Rectal smooth muscle tissue (tissue), 1 donor: ENCODE data around the gene MMP24.

ENCODE experiments used
- H3K27ac ChIP-seq: one replicate; pipeline ENCODE4 v1.7.0; 2013; ENCODE audit warnings: low read depth, low read length, inconsistent platforms
- H3K27me3 ChIP-seq: one replicate; pipeline ENCODE4 v1.7.0; 2013; ENCODE audit warnings: low read length; ENCODE audit not compliant: control insufficient read depth, insufficient read depth
- H3K36me3 ChIP-seq: one replicate; pipeline ENCODE4 v1.7.0; 2013; ENCODE audit warnings: low read length; ENCODE audit not compliant: control insufficient read depth, insufficient read depth
- H3K4me1 ChIP-seq: one replicate; pipeline ENCODE4 v1.7.0; 2013; ENCODE audit warnings: low read length; ENCODE audit not compliant: control insufficient read depth, insufficient read depth
- H3K4me3 ChIP-seq: one replicate; pipeline ENCODE4 v1.7.0; 2013; ENCODE audit warnings: low read length
- H3K9ac ChIP-seq: one replicate; pipeline ENCODE4 v1.7.0; 2013; ENCODE audit warnings: low read length

Gene MMP24

DNA sequence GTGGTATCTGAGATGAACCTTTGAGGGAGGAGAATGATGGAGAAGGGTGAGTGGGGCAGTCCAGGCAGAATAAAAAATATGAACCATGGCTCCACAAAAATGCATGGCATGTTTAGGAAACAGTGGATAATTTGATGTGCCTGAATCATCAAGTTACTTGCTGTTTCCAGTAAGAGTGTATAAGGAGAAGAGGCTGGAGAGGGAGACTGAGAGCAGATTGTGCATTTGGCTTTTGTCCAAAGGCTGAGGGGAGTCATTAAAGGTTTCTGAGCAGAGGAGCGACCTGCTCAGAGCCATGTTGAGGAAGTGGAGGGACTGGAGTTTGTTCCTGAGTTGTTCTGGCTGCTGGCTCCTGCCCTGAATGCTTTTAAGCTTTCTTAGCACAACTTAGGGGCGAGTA is 6.1 kb downstream of the MMP24 start:
- Histone ChIP-seq H3K27ac (no peak overlapping the region), H3K36me3 (peaks cover 7% of the 10 kb centered on the region), H3K4me3 (no peak overlapping the region), H3K4me1 (no peaks in the 10 kb centered on the region), H3K27me3 (no peaks in the 10 kb centered on the region), H3K9ac (no peak overlapping the region)

DNA sequence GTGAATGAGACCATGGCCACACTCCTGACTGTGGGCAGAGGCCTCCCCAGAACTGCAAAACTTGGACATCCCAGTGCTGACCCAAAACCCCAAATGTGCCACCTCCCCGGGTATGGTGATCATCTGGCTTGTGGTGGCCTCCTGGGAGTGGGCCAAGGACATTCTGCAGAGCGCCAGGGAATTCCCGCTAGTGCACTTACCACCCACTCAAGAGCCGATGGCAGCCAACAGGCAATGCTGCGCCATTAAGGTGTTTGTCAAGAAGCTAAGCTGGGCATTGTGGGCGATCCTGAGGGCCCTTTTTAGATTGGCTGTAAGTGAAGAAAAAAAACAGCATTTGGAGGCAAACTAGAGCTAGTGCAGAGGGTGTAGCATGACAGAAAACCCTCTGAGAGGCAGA is 9.4 kb downstream of the MMP24 start:
- no peaks in the 10 kb centered on the region for H3K4me1 ChIP-seq
- H3K27ac ChIP-seq, result no peak overlapping the region
- H3K36me3 ChIP-seq, result peaks cover 7% of the 10 kb centered on the region

GRCh38 chr20:35237486-35237885 is 11.0 kb downstream of the MMP24 start:
- Histone ChIP-seq H3K4me3 (no peak overlapping the region), H3K9ac (no peak overlapping the region), H3K4me1 (no peaks in the 10 kb centered on the region), H3K36me3 (peaks cover 7% of the 10 kb centered on the region), H3K27ac (no peak overlapping the region), H3K27me3 (no peaks in the 10 kb centered on the region)

More for the DNA sequence above, 9.4 kb downstream of the MMP24 start:
- Histone ChIP-seq H3K27me3 (no peaks in the 10 kb centered on the region), H3K9ac (no peak overlapping the region), H3K4me3 (no peak overlapping the region)

GRCh38 chr20:35238170-35238569 is 11.7 kb downstream of the MMP24 start:
- Histone ChIP-seq H3K4me3 (no peak overlapping the region), H3K27me3 (no peaks in the 10 kb centered on the region), H3K27ac (no peak overlapping the region), H3K4me1 (no peaks in the 10 kb centered on the region), H3K36me3 (peaks cover 7% of the 10 kb centered on the region), H3K9ac (no peak overlapping the region)

GRCh38 chr20:35238735-35239134 is 12.2 kb downstream of the MMP24 start:
- H3K4me3 ChIP-seq, result no peak overlapping the region
- H3K27ac ChIP-seq, result no peak overlapping the region
- H3K9ac ChIP-seq, result no peak overlapping the region
- H3K27me3 ChIP-seq, result no peaks in the 10 kb centered on the region
- no peaks in the 10 kb centered on the region for H3K4me1 ChIP-seq
- H3K36me3 ChIP-seq, result peaks cover 7% of the 10 kb centered on the region

DNA sequence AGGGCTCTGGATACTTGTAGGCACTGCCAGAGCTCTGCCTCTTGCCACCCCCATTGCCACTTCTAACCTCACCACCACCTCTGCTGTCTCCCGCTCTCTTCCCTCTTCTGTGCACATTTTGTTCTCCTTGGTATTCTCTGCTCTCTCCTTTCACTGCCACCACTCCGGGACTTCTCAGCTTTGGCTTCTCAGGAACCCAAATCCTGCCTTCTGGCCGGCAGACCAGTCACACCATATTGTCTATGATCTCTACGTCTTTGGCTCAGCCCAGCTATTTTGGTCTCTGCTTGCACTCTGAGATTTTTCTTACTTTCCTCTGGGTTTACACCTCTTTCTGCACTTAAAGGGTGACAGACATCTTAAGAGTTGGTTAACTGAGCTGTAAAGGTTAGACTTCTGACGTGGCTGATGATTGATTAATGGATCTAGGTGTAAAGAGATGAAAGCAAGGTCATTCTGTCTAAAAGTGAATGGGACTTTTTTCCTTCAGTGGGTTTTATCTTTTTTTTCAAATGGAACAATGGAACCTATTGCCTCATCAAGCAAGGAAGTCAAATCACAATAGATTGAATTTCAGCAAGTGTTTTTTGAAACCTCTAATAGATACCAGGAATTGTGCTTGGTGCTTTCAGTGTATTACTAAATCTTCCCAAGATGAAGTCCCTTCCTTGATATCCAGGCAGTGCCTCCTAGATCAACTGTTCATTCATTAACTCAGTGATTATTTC is 13.8 kb downstream of the MMP24 start:
- Histone ChIP-seq H3K9ac (no peak overlapping the region), H3K36me3 (no peaks in the 10 kb centered on the region), H3K27ac (no peak overlapping the region), H3K4me3 (no peak overlapping the region), H3K4me1 (no peaks in the 10 kb centered on the region), H3K27me3 (no peaks in the 10 kb centered on the region)

DNA sequence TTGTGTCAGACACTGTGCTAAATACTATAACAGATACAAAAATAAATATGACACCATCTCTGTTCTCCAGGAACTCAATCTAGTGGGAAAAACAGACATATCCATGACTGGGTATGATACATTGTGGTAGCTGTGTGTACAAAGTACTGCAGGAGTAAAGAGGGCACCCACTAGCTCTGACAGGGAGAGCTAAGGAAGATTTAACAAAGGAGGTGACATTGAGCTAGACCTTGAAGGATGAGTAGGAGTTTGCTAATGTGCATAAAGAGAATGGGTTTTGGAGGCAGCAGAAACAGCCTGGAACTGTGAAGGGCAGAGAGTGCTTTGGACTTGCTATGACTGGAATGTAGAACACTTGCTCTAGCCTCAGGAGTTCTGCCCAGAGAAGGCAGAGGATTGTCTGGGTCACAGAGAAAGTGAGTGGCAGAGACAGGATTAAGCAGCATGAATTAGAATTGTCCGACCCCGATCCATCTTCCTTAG is 14.4 kb downstream of the MMP24 start:
- Histone ChIP-seq H3K36me3 (no peaks in the 10 kb centered on the region), H3K4me1 (no peaks in the 10 kb centered on the region), H3K9ac (no peak overlapping the region), H3K27ac (no peak overlapping the region), H3K27me3 (no peaks in the 10 kb centered on the region), H3K4me3 (no peak overlapping the region)

DNA sequence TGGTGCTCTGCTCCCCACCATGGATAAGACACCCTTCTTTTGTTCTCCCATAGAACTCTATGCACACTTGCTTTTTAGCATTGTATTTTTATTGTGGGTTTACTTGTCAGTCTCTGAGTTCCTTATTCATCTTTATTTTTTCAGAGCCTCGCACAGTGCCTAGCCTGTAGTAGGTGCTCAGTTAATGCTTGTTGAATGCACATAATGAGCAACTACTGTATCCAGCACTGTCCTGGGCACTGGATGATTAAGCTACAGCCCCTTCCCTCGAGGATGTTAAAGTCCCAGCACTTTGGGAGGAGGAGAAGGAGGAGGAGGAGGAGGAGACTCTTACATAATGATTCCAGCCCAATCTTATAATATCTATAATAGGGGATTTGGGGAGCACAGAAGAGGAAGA is 16.8 kb downstream of the MMP24 start:
- Histone ChIP-seq H3K4me1 (no peaks in the 10 kb centered on the region), H3K36me3 (no peaks in the 10 kb centered on the region), H3K27ac (no peak overlapping the region), H3K4me3 (no peak overlapping the region), H3K27me3 (no peaks in the 10 kb centered on the region), H3K9ac (no peak overlapping the region)

DNA sequence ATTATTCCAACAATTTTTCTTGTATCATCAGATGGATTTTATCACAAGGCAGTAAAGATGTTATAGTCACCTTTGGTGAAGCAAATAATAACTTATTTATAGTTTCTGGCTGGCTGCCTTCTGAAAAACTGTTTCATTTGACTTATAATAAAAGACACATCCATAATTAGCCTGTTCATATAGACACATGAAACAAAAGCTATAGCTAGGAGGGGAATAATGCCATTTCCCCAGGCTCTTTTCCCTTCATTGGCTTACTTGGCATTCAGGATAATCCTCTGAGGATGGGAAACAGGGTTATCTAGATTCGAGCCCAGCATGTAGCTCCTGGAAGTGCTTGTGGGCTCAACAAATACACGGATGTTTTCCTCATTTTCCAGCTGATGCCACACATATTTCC is 17.5 kb downstream of the MMP24 start:
- Histone ChIP-seq H3K27me3 (no peaks in the 10 kb centered on the region), H3K36me3 (no peaks in the 10 kb centered on the region), H3K27ac (no peak overlapping the region), H3K9ac (no peak overlapping the region), H3K4me3 (no peak overlapping the region), H3K4me1 (no peaks in the 10 kb centered on the region)

DNA sequence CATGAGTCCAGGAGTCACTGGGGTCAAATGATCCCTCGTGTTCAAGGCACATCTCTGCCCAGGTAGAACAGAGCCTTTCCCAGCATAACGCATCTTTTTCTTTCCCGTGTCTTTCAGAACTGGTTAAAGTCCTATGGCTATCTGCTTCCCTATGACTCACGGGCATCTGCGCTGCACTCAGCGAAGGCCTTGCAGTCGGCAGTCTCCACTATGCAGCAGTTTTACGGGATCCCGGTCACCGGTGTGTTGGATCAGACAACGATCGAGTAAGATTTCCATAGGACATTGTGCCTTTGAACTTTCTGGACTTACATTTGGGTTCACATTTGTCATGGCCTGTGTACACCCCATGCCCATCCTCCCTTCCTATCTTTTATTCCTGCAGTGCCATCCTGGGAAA is 20.2 kb downstream of the MMP24 start:
- Histone ChIP-seq H3K9ac (no peak overlapping the region), H3K4me3 (no peak overlapping the region), H3K27me3 (no peaks in the 10 kb centered on the region), H3K4me1 (no peaks in the 10 kb centered on the region), H3K36me3 (no peaks in the 10 kb centered on the region), H3K27ac (no peak overlapping the region)

GRCh38 chr20:35248641-35249475 is 22.4 kb downstream of the MMP24 start:
- Histone ChIP-seq H3K27ac (no peak overlapping the region), H3K9ac (no peak overlapping the region), H3K27me3 (no peaks in the 10 kb centered on the region), H3K36me3 (no peaks in the 10 kb centered on the region), H3K4me3 (no peak overlapping the region), H3K4me1 (no peaks in the 10 kb centered on the region)

- H3K9ac ChIP-seq, result no peak overlapping the region
- H3K4me3 ChIP-seq, result no peak overlapping the region
- no peaks in the 10 kb centered on the region for H3K27me3 ChIP-seq
- no peaks in the 10 kb centered on the region for H3K4me1 ChIP-seq
- no peaks in the 10 kb centered on the region for H3K36me3 ChIP-seq
- H3K27ac ChIP-seq, result no peak overlapping the region
Observed at GRCh38 chr20:35251613-35251940, 25.1 kb downstream of the MMP24 start.

GRCh38 chr20:35252037-35252461 is 25.6 kb downstream of the MMP24 start:
- Histone ChIP-seq H3K36me3 (no peaks in the 10 kb centered on the region), H3K9ac (no peak overlapping the region), H3K27me3 (no peaks in the 10 kb centered on the region), H3K4me3 (no peak overlapping the region), H3K4me1 (no peaks in the 10 kb centered on the region), H3K27ac (no peak overlapping the region)
